Neural progenitor cell (in vitro differentiated cells): ENCODE measurements around the gene PTPRT.

Experiments
- CTCF ChIP-seq: fragments of 200-600 bp; sonication (generic); IDR thresholded peaks from 2 replicates; pipeline ENCODE4 v1.5.1; 2017; ENCODE audit warnings: antibody characterized with exemption, mild to moderate bottlenecking
- EZH2 ChIP-seq: fragments of 200-600 bp; sonication (generic); IDR thresholded peaks from 2 replicates; pipeline ENCODE4 v1.6.1; 2017; ENCODE audit warnings: antibody characterized with exemption, mild to moderate bottlenecking, moderate library complexity
- EZH2phosphoT487 ChIP-seq: fragments of 200-600 bp; sonication (generic); IDR thresholded peaks from 2 replicates; pipeline ENCODE4 v1.6.1; 2017; ENCODE audit warnings: antibody characterized with exemption

- TF ChIP-seq EZH2 (no peak), CTCF (no peak), EZH2phosphoT487 (no peak)
Measured at GRCh38 chr20:43007525-43007924, 182.2 kb downstream of the PTPRT start.
